SW 1271 (cell line): Measurements from ENCODE around the gene SEC14L2.
"Not testable (repeated sequence)": the region's sequence is repeated elsewhere in the genome, so short reads cannot be mapped to it uniquely, and the experiment has no call there.

Source experiments
- DNase-seq, 2 experiments: peaks; one replicate each; lab custom pipeline; 2025; lab: John Stamatoyannopoulos, UW

SEC14L2 gene

DNA sequence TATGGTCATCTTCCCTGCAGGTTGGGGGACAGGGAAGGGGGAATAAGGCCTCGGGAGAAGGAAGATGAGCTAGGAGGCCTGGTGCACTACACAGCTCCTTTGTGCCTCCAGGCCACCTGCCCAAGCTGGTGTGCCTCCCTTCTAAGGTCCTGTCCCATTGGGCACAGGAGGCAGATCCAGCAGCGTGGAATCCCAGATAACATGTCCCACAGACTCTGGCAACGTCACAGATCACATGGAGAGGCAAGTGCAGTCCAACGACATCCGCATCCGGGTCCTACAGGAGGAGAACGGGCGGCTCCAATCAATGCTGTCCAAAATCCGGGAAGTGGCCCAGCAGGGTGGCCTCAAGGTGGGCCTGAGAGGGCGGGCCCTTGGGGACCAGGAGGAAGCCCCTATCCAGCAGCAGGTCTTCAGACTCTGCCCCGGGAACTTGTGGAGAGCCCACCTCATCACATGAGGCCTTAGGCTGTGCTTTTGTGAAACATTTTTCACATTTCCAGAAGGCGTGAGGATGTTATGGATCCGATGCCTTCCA lies 21.4 kb upstream of the SEC14L2 start:
- DNase-seq = no peak

DNA sequence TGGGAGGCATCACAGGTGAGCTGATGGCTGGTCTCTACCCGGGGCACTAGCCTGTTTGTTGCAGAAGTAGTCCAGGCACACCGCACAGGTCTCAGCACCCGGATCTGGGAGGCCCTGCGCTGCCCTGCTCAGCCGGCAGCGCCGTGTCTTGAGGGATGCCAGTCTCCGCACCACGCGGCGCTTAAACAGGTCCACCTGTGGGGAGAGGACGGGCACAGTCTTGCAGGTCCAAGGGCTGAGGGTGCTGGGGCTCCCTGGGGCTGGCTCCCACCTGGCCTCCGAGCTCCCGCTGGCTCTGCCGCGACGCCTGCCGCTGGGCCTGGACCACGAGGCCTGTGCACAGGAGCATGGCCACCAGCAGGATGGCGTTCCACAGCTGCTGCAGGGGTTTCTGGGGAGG lies 16.8 kb upstream of the SEC14L2 start:
- DNase-seq = no peak

DNA sequence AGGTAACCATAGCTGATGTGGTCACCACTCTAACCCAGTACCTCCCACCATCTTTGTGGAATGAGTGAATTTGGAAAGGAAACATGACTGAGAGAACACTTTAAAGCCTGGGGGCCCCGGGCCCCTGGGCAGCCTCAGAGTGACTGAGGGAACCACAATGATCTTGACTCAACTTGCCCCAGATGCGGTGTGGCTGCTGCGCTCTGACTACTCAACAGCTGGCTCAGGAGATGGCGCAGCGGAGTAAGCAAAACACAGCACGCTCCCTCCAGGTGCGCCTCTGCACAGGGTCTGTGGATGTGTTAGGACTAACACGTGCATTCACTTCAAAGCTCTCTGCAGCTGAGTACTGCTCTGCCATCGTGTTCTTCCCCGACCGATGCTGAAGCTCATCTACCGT lies 15.6 kb upstream of the SEC14L2 start:
- no peak for DNase-seq

DNA sequence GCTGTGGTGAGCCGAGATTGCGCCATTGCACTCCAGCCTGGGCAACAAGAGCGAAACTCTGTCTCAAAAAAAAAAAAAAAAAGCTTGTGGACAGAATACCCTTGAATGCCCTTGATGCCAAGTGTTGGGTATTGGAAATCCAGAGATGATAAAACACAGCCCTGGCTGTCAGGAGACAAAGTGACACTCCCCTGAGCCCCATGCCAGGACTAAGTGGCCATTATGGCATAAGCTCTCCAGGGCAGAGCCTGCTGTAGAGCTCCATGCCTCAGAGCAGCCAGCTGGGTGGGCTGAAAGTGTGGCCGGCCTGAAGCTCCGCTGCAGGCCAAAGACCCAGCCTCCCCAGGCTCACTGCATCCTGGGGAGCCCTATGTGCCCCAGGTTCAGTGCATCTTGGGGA lies 14.5 kb upstream of the SEC14L2 start:
- no peak for DNase-seq

DNA sequence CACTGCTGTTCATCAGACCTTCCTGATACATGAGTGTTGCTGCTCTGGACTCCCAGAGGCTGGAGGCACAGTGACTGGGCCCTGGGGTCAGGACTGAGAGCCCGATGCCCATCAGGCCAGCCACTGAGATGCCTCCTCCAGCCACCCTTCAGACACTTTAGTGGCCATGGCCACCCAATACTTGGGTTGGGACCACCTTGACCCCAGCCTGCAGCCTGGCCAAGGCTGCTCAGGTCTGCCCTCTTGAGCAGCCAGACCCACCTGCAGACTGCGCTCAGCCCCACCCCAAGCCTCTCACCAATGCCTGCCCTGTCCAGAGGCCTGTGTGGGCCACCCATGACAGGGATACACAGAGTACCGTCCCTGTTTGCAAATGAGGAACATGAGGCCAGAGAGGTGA lies 13.8 kb upstream of the SEC14L2 start:
- DNase-seq = no peak

DNA sequence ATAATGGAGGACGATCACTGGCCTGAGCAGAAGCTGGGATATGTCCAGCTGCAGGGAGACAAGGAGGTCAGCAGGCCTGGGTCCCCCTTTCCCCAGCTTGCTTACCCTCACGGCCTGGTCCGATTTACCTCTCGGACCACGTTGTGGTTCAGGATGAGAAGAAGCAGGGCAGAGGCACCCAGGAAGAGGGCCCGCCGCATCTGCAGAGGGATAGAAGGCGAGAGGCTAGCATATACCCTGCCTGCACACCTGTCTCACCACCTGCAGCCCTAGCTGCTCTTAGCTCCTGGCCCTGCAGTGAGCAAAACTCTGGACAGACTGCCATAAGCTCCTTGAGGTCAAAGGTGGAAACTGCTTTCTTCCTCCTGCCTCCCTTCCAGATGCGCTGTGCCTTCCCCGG lies 10.9 kb upstream of the SEC14L2 start:
- DNase-seq = no peak

DNA sequence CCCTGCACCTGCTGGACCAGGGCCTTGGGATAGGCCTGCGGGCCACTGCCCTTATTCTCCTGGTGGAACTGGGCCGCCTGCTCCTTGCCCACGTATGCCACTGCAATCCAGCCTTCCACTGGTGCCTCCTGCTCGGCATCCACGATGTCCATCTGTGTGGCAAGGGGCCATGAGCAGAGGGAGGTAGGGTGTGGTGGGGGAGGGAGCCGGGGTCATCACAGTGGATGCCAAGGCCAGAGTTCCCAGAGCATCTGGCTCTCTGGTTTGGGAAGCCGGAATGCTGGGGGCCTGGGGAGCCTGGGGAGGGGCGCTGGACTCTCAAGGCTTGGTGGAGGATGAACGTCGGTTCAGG lies 10.2 kb upstream of the SEC14L2 start:
- no peak for DNase-seq

DNA sequence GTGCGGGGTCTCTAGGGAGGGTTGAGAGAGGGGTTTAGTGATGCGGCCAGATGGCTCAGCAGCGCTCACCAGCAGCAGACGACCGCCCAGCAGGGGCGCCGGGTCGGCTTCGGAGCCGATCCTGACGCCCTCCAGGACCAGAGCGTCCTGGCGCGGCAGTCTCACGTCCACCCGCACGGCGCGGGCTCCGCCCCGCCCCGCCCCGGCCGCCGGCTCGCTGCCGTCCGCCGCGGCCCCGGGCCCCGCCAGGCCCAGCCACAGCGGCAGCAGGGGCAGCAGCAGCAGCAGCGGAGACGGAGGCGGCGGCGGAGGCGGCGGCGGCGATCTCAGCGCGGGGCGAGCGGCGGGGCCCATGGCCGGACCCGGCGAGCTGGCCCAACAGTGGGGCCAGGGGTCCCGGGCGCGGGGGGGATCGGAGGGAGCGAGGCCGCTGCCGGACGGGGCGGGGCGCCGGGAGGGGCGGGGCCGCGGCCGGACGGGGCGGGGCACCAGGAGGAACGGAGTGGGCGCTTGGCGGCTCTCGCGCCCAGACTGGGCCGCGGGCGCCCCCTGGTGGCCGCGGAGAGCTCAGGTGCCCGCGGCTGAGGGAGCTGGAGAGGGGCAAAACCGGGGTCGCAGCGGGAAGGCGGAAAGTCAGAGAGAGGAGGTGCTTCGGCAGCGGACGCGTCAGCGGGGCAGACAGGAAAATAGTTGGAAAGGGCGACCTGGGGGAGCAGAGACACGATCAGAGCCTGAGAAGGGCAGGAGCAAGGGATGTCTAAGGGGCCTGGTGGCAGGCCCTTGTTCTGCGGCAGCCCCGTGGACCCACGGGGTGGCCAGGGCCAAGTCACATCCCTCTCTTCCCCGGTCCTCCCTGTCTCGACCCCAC lies 9.6 kb upstream of the SEC14L2 start, which contains the start of gene RNF215:
TSS of gene RNF215 (minus strand) at position 452 of the 868 bp plus-strand sequence. CDS start at position 354, 98 bp downstream.
- DNase-seq = peak; percentile 15 to 61

DNA sequence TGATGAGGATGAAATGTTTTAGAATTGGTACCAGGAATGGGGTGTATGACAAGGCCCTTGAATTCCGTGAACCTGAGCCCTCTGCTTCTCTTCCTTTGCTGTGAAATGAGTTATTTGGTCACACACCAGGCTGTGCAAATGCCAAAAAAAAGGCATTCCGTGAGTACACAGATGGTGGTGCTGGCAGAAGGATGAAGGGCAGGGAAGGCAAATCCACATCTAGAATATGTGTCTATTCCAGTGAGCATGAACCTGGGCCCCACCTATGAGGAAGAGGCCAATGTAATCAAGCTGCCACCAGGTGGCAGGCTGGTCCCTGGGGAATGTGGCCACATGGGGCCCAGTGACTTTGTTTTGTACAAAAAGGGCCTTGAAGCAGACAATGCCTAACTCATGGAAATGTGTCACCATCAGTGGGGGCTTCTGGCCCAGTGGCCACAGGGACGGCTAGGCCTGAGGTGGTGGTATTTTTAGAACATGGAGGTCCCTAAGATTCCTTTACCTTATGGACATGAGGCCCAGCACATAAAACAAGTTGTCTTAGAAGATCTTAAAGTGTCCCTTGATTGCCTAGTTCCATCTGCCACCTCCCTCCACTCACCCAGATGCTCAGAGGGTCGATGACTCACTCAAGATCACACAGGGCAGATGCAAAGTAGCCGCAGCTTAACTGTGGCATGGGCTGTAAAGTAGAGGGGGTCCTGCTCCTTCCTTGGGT lies 5.7 kb upstream of the SEC14L2 start:
- DNase-seq = peak in 1 of 2 experiments; percentile 48

DNA sequence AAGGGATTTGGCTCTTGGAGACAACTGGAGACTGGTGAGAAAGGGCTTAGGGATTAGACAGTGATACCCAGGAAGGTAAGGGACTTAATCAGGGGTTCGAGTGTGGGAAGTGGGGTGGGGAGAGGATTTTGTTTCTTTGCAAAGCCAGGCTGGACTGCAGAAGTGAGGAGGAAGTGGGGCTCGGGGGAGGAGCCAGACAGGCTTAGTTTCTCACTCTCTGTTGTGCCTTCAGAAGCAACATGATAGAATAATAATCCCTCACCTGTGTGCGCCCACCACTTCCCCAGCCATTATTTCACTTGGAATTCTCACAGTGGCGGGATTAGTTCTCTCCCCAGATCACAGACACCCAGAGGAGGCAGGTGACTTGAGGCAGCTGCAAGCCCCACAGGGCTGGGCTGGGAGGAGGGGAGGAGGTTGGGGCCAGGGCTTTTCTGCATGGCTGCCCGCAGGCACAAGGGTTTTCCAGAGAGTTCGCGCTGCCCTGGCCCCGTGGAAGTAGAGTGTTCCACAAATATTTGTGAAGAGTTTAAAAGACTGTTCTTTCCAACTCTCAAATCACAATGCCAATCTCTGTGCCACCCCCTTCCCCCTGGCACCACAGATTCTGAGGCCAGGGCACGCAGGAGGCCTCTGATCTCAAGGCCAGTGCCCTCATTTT lies 4.0 kb upstream of the SEC14L2 start:
- no peak for DNase-seq

DNA sequence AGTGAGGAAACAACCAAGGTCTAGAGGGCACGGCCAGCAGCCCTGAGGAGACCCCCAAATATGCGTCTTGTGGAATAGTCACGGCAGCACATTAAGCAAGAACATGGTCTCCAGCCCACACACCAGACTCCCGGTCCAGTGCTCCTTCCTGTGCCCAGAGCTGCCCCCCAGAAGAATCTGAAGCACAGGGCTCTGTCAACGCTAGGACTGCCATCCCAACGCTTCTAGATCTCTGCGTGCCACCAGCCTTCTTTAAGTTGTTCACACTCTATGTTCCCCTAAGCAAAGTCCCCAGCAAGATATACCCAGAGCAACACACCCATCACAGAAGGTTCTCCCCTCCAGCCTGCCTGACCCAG lies 3.5 kb upstream of the SEC14L2 start:
- DNase-seq = no peak

DNA sequence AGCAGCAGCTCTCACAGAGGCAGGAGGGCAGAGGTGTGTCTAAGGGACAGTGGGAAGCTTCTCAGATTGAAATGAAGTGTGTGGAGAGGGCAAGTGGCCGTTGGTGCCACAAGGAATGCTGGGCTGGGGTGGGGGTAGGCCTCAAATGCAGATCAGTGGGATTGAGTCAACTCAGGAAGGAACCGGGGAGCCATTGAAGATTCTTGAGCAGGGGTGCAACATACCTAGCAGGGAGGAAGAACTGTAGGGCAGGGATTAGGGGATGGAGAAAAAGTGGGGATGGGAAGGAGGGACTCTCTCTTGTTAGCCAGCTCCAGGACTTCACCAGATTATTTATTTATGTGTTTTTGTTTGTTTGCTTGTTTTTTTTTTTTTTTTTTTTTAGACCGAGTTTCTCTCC lies 2.9 kb upstream of the SEC14L2 start:
- no peak for DNase-seq

DNA sequence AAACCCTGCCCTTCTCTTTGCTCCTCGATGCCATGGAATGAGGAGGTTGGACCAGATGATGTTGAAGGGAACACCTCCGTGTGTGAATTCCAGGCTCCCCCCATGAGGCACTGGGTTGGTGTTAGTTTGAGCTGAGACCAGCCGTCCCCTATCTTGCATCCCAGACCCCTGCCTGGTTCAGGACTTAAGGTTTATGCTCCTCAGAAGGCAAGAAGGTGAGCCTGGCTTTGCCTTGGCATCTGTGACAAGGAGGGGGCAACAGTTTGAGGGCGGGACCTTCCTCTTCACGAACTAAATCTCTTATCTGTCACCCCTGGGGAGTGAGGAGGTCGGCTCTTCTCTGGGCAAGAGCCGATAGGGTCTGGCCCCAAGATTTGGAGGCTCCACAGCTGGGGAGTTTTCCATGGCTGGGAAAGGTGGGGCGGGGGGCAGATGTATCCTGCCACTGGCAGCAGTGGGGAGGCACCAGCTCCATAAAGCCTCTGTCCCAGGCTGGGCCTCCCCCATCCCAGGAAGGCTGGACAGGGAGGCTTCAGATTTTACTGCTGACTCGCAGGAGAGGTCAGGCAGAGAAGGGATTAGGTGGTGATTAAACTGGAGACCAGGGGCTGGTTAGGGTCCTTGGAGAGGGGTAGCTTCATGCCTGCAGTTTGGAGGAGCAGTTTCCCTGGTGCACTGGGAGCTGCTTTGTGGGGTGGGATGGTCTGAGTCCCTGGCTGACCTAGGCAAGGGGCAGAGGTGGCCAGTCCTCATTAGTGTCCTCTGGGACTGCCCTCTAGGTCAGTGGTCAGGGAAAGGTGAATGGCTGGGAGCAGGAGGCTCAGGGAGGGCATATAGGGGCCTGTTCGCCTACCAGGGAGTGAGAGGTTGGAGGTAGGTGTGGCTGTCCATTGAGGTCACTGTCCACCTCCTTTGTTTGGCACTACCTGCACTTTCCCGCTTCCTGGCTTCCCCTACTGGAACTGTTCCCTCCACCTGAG lies 1.1 kb downstream of the SEC14L2 start:
- DNase-seq = no peak

DNA sequence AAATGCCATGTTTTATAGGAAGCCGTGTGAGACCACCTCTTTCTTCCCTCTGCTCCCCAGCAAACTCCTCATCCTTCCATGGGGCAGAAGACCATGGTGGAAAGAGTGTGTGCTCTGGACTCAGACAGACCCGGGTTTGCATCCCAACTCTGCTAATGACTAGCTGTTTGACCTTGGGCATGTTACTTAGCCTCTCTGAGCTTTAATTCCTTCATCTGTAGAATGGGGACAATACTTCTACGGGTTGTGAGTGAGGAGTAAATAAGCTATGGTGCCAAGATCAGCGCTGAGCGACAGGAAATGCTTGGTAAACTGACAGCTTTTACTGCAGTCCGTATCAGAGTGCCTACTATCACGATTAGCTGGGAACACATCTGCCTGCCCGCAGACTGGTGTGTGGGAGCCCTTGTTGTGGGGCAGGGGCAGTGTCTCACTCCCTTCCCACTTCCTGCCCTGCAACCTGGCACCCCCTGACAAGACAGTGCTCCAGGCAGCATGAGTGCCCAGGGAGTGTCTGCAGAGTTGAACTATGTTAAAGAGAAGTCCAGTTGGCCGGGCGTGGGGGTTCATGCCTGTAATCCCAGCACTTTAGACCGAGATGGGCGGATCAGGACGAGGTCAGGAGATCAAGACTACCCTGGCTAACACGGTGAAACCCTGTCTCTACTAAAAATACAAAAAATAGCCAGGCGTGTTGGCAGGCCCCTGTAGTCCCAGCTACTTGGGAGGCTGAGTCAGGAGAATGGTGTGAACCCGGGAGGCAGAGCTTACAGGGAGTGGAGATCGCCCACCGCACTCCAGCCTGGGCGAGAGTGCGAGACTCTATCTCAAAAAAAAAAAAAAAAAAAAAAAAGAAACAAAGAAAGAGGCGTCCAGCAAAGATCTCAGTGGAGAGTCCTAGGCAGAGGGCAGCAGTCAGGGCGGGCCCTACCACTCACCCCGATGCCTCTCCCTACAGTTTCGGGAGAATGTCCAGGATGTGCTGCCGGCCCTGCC lies 2.2 kb downstream of the SEC14L2 start:
- DNase-seq = no peak

DNA sequence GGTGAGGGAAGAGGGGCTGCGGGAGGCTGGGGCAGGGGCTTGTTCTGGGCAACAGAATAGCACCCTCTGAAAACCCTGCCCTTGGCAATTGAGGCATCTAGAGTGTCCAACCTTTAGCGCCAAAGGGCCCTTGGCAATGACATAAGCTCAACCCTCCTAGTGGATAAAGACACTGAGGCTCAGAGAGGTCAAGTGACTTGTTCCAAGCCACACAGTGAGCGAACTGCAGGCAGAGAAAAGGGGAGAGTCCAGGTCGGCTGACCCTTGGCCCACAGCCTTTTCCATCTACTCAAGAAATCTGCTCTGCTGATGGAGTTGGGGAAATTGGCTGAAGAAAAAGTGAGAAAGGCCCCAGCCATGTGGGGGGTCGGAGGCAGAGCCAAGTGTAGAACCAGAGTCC lies 2.9 kb downstream of the SEC14L2 start:
- no peak for DNase-seq

DNA sequence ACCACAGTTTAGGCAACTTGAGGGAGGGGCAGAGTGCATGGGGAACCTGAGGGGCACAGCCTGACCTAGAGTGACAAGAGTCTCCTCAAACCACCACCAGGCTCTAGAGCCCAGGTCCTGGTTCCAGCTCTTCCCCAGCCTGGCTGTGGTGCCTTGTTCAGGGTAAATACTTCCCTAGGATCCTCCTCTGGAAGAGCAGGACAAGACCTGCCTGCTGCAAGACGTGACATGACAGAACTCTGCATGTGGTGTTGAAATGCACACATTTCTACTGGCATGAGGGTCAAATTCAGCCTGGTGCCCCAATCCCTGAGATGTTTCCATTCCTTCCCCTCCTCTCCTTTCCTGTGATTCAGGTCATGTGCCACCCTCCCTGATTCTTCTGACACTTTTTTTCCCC lies 3.3 kb downstream of the SEC14L2 start:
- DNase-seq = no peak

DNA sequence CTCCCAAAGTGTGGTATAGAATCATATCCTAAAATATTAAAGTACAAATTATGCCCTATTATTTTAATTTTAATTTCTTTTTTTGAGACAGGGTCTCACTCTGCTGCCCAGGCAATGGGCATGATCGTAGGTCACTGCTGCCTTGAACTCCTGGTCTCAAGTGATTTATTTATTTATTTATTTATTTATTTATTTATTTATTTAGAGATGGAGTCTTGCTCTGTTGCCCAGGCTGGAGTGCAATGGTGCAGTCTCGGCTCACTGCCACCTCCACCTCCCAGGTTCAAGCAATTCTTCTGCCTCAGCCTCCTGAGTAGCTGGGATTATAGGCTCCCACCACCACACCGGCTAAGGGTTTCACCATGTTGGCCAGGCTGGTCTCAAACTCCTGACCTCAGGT lies 4.2 kb downstream of the SEC14L2 start:
- DNase-seq = not testable (repeated sequence)

DNA sequence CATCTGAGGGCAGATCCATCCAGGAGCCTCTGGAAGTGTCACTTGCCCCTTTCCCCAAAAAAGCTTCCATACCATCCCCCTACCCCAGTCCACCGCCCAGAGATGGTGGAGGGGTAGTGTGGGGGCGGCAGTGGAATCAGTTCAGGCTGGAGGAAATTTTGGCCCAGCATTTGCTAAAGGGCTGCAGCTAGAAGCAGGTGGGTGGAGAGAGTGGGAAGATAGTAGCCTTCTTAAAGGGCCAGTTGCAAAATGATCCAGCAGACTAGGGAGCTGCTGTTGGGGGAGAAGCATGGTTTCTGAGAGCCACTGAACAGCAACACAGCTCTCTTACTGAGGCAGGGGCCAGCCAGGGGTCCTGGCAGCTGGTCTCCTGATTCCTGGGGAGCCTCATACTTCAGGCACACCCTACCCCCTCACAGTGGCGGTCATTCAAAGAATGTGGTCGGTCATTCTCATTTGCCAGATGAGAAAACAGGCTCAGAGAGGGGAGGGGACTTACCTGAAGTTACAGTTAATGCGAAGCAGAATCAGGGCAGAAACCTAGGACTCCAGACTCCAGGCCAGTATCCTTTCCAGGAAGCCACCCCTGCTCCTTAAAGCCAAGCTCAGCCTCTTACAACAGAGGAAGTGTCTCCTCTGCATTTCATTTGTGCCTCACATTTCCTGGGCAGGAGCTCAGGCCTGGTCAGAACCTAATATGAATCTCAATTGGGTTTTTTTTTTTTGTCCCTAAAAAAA lies 5.4 kb downstream of the SEC14L2 start:
- no peak for DNase-seq

DNA sequence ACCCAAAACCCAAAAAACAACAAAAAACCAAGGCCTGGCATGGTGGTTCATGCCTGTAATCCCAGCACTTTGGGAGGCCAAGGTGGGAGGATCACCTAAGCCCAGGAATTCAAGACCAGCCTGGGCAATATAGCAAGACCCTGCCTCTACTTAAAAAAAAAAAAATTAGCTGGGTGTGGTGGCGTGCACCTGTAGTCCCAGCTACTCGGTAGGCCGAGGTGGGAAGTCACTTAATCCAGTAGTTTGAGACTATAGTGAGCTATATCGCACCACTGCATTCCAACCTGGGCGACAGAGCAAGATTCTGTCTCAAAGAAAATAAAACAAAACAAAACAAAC lies 5.9 kb downstream of the SEC14L2 start:
- not testable (repeated sequence) for DNase-seq

DNA sequence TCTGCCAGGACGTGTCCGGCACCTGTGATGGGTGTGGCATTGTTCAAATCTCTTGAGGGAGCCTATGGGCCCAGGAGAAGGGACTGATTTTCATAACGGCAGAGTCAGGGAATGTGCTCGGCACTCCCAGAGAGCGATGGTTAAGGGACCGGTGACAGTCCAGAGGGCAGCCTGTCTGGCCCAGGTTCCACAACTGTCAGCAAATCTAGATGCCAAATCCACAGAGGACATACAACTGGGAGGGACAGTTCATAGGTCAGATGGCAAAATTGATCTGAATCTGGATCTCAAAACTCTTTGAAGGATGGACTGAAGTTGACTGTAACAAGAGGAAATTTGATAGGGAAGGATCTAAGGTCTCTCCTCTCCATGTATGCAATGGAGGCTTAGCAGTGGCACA lies 7.5 kb downstream of the SEC14L2 start:
- no peak for DNase-seq
